Muscle of back (tissue), 11 donors: ENCODE results near the gene PRDM8. TPM values are rescaled to one million over a fixed set of nuclear protein-coding genes. Genes with fewer than 3 reads are reported as not detected.
A peak's percentile ranks its signal among the peaks of the same experiment; 100 is the strongest.

Experiments used
- DNase-seq, 3 donors: peaks; one replicate each; pipeline versions ENCODE4 v3.0.0 to v3.0.0-alpha.2; 2013
- polyA plus RNA-seq, 10 donors: library from polyadenylated mRNA; unstranded; fragments of 120-200 nt; gene quantifications; one replicate each; pipeline ENCODE4 v1.2.1, GENCODE V29; 2013; ENCODE audit not compliant: insufficient read length in 10 of 10

Gene PRDM8
- polyA plus RNA-seq, 10 donors, result 8.6 to 23.9 (median 11.9) TPM

DNA sequence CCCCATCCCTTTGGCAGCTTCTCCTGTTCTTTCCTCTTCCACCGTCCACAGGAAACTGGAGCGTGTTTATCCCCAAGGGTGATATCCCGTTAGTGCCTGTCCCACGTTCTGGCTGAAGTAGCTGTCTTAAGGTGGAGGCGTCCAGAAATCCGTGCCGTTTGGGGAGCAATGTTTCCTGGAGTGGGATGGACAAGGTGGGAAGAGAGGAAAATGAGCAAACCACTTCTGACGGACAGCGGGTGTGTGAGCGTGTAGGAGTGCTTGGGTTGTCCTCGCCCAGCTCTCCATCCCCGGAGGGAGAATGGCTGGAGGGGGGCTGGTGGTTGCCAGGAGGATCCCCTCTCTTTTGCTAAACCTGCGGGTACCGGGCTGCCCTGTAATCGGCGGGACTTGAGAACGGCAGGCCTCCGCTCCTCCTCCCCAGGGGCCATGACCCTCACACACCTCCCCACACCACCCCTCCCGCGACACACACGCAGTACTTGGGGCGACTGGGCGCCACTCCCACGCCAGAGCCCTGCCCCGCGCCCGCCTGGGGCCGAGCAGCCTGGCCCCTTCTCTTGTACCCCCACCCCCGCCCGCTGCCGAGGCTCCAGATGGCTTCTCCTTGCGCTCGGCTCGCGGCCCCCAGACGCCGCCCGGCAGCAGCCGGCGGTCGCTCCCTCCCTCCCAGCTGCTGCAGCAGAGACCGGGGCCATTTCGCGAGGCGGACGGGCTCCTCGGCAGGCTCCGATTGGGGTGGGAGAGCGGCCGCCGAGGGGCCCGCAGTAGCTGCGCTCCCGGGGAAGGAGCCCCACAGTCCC, 13.9 kb upstream of the PRDM8 start:
- peak in 2 of 3 donors; percentile 78 to 89 for DNase-seq

DNA sequence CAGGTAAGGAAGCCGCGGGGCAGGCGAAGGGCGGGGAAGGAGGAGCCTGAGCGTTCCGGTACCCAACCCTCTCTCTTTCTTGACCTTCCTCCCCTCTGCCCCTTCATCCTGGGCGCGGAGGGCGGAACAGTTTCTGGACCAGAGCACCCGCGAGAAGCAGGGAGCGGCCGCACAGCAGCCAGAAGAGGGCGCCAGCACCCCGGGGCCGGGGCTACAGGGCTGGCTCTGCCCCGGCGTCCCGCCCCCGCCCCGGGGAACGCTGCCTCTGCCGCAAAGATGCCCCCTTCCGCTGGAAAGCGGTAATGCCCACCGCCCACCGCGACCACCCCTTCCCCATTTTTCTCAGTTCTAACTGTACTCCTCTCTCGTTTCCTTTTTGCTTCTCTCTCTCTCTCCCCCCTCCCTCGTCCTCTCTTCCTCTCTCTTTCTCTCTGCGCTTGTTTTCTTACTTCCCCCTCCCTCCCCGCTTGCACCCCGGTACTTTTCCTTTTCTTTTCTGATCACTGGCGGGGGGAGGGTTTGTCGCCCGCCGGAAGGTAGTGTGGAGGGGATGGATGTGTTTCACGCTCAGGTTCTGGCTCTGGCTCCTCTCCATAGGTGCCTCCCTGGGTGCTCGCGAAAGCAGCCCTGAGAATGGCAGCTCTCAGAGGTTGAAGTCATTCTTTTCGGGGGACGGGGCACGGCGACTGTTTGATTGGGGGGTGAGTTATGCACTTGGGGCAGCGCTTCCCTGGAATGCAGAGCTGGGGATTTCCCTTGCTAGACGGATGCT, 13.1 kb upstream of the PRDM8 start:
- DNase-seq, result peak; percentile 85 to 96 (median 92)

DNA sequence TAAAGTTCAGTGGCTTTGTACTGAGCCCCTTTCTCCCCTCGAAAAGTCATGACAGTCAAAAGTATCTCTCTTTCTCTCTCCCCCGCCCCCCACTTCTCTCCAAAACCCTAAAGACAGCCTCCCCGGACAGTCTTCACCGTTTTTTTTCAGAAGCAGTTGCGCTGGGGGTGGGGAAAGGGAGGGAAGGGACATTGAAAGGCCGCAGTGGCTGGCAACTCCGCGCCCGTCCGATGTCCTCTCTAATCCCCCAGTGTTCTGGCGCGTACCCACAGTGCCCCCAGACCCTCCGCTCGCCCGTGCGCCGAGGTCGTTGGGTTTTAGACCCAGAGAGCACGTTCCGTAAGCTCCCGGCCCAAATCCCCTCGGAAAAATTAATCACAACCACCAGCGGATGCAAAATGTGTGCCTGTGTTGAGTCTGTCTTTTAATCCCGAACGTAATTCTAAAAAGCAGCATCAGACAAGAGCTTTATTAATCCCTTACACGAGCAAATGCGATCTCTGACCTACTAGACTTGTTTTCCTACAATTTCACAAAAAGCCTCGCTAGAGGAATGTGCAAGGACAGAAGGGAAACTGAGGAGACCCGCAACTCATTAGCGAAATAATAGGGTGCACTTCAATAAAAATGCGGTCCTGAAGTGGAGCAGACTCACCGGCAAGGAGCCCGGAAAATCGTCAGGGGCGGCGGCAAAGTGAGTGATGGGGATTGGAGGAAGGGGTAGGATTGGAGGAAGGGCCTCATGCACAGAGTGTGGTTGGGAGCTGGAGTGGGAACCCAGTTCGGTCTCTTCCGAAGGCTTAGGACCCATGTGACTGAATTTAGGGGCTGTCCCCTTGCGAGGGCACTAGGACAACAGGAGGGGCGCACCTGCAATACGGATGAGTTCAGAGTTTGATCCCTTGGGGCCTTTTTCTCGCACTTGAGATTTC, 12.2 kb upstream of the PRDM8 start:
- peak in 2 of 3 donors; percentile 67 to 86 for DNase-seq

DNA sequence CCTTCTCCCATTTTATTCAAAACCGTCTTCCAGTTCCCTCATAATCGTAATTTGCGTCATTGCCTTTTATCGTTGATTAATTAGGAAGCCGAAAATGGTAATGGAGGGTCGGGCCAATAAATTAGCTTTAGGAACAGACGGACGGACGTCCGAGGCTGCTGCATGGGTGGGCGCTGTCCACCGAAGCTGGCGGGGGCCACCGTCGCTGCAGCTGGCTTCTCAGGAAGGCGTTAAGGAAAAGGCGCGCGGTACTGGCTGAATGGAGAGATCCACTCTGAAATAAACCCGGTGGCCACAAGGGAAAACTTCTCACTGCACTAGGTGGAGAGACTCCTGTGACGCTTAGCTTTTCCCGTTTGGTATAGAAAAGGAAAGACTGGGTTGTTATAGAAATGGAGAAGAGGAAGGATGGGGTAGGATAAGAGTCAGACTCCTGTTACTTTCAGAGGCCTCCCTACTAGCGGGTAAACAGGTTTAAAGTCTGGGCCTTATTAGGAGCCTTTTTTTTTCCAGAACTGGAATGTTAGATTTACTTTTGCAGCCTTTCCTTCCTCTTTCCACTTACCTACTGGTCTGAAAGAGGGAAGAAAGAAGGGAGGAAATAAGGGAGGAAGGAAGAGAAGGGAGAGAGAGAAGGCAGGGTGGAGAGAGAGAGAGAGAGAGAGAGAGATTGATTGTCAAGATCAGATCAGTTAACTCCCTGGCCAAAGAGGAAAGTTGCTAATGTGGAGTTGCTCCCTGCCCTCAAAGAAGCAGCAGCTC, 11.3 kb upstream of the PRDM8 start:
- DNase-seq, result peak in 1 of 3 donors; percentile 69

DNA sequence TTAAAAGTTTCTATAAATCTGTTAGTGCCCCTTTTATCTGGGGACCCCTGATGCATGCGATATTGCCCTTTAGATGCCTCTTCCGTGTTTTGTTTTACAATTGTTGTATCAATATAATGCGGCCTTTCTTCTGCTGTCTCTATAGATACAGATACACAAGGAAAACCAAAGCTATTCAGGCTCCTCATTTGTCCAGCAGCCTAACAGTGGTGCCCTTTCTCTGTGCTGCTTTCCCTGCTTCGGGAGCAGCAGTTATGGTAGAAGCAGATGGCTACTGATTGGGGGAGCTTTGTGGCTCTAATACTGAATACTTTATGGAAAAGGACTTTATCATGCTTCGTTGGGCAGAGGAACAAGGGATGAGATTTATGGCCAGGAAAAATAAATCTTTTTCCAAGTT, 10.6 kb upstream of the PRDM8 start:
- DNase-seq, result no peak

DNA sequence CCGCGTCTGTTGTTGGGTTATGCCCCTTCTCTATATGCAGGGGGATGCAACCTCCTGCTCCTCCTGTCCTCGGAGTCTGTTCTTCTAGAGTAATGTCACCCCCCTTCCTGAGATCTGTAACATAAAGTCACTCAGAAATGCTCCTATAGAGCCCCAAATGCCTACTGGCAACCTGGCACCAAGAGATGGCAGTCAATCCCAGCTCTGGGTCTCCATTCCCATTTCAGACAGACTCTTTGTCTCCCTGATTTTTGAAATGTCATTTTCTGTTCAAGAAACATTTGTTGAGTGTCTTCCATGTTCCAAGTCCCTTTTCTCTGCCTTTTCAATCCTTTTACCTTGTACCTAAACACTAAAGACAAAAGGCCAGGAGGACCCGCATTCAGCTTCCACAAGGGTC, 9.6 kb upstream of the PRDM8 start:
- no peak for DNase-seq

DNA sequence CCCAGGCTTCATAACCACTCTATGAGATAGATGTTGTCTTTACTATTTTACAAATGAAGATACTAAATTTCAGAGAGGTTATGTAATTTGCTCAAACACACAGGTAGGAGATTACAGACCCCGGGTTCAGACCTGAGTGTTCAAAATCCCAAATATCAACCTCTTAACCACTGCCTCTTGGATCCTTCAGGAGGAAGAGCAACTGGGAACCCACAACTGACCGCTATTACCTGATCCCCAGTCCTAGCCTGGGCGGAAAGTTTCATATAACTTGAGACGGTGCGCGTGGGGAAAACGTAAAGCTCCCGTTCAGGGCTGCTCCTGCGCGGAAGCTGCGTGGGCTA, 8.9 kb upstream of the PRDM8 start:
- DNase-seq, result no peak

DNA sequence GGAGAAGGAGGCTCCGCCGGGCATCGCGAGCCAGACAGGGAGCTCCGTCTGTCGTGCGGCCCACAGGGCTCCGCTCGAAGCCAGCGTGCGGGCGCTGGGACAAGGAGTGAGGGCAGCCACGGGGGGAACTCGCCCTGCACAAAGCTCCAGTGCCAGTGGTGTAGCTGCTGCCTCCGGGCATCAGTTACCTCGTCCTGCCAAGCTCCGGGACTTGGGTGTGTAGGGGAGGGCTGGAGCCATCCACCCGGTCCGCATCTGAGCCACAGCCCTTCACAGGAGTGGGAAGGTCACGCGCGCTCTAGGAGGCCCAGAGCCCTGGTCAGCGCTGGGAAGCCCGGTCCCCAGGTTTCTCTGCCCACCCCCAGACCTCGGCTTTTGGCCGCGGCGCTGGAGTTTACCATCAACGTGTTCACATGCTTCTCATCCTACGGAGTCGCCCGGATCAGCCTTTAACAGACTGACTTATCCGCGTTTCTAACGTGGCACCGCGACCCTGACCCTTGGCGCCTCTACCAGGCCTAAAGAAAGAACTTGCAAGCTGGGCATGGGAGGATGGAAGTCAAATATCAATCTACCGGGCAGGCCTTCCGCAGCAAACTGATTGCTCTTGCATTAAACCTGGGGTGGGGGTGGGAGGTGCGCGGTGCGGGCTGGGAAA, 8.4 kb upstream of the PRDM8 start:
- no peak for DNase-seq

DNA sequence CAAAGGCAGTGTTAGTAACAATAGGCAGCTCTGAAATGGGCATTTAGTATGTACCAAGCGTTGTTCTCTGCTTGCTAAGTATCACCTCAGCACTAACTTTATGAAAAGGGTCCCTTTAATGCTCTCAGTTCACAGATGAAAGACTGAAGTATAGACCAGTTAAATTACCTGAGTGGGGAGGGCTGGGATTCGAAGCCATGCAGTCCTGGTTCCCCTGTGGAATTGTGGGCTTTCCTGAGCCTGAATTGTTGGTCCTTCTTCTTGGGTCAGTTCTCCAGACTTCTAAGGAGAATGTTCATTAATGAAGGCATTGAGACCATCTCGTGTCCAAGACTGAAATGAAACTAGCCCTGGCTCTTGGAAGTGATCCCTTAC, 7.7 kb upstream of the PRDM8 start:
- no peak for DNase-seq

DNA sequence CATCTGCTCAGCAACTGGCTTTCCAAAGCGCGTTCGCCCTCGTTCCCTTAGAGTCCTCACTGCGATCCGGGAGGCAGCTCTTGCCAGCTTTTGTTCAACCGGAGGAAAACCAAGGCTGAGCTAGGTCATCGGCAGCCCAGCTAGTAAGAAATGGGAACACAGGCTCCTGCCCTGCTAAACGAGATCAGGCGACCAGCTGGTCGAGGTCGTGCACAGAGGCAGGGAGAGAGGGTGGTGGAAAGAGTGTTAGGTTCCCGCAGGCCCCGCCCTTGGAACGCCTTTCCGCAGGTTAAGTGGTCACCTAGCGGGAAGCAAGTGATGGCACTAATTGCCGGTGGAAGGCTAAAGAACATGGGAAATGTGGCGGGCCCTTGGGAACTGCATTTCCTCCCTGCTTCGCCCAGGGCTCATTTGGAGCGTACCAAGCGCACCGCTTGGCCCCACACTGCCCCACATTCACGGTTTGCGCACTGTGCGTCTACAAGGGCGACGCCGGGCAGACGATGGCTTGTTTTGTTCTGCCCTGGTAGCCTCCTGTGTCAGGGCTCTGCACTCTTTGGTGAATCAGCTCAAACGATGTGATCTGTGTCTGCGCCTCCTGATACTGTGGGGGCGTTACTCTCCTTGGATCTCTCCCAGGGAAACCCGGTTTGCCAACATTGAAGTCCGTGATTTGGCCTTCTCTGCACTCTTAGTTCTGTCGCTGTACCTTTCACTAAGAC, 7.2 kb upstream of the PRDM8 start:
- no peak for DNase-seq

DNA sequence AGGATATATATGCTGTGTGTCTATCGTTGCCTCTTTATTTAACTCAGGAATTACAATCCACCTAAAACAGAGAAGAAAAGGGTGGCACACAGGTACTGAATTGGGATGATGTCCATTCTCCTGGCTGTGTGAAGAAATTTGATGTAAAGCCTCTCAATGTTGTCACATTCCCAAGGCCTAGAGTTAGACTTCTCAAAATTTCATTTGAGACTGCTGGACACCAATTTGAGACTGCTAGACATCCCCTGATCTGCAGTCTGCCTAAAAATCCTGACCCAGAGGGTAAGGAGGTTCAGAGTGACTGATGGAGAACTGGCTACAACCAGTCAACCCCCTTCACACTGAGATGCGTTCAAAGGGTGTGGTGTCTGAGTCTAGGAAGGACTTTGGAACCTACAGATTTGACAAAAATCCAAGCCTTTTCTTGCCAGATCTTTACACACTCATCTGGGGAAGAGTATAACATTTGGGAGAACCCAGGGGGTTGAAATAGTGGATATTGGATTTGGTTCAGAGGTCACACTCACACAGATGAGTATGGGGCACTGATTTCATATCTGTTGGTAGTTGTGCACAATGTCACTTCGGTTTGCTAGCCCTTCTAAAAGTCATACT, 4.9 kb upstream of the PRDM8 start:
- DNase-seq, result no peak

DNA sequence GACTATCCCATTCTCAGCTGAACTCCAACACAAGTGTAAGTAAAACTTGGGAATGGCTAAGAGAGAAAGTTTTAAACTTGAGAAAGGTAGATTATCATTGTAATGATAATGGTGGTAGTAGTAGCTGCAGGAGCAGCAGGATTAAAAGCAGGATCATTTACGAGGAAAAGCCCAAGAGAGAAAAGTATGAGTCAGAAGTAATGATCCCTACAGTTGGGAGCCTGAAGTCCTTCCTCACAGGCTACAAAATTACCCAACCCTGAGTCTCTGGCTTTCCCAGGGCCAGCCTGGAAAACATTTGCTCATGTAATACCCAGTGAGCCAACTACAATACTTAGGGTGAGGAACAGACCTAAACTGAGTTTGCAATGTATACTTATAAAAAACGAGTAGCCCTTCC, 4.4 kb upstream of the PRDM8 start:
- no peak for DNase-seq

DNA sequence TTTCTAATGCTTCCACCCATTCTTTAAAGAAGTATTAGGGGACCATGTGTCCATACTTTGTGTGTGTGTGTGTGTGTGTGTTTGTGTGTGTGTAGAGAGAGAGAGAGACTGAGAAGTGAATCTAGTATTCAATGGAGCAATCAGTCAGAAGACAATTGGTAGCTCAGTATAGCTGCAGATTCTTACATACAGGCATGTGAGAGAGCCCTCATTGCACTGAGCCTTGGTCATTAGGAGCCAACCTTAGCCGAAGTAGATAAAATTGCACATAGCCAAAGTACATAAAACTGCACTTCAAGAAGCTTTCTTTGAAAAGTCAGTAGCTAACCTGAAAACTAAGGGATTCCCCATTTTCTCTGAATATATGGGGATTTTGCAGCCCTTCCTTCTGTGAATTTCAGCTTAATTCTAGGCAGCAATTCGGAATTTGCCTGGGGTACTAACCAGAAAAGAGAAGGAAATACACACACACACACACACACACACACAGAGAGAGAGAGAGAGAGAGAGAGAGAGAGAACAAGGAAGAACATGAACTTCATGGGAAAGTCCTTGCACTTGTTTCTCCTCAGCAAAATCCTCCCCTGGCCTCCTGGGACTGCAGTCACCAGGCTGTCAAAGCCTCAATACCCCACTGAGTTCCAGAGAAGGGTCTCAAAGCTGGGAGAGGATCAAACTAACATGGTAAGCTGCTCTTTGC, 1.7 kb upstream of the PRDM8 start:
- DNase-seq, result no peak

DNA sequence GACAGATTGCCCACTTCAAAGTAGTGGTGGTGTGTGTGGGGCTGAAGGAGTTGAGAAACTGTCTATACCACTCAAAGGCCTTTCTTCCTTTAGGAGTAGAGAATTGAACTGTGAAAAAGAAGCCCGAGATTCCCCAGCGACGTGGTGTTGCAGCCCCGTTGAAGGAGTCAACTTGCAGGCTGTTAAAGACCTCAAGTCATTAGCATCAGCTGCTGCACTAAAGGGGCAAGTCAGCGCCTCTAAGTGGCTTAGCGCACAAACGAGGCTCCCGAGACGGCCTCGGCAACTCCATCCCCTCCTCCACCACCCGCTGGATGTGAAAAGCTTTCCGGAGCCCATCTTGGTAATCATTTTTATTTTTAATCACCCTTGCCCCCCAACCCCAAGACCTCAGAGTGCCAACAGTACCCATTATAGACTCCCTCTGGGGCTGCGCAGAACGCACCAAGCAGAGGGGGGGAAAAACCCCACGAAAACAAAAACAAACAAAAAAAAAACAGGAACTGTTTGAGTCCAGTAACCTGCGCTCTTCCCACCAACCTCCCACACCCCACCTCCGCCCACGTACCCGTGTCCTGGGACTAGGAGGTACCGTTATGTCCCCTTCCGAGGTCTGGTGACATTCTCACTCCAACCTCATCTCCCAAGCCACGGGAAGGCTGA, 913 bp upstream of the PRDM8 start:
- no peak for DNase-seq

DNA sequence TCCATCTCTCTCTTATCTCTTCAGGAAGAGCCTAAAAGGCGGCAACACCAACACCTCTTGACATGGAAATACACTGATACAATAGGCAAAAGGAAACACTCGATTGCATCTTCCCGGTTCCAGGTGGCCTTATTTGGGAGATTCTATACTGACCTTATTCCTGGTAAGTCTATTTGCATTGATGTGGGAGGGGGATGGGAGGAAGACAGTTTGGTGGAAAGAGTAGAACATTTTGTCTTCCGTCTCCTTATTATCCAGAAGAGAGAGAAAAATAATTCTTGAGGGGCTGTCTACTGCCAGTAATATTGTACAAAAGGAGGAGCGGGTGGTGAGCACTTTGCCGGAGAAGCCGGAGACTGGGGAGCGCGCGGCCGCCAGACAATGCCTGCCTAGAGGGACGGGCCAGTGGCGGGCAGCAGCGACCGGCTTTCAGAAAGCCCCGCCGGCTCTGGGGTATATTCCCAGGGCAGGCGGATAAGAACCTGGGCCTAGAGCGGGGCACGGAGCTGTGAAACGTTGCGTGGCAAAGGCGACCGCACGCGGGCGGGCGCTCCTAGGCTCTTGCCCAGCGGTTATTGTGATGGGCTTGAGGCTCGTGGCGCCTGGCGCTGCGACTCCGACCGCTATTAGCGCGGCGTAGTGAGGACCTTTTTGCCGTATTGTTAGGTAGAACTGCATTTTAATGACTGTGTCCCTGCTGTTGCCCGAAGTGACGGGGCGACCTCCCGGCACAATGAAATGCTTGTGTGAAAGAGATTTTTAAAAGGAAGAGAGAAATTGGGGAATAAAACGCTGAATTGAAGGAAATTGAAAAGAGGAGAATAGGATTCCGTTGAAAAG, 518 bp downstream of the PRDM8 start:
- peak in 1 of 3 donors; percentile 48 for DNase-seq

DNA sequence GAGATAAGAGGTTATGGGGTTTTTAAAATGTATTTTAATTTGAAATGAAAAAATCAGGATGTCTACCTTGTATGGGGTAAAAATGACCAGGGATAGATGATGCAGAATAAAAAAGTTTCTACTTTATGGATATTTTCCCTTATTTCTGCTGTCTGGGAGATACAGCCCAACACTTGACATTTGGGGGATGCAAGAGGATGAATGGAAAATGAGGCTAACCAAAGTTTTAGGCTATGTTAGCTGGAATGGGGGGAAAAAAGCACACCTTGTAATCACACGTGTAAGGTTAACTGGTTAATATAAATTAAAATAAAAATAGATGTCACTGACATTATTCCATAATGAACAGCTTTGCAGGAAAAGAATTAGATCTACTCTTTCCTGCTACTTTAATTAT, 1.1 kb downstream of the PRDM8 start:
- DNase-seq, result no peak

DNA sequence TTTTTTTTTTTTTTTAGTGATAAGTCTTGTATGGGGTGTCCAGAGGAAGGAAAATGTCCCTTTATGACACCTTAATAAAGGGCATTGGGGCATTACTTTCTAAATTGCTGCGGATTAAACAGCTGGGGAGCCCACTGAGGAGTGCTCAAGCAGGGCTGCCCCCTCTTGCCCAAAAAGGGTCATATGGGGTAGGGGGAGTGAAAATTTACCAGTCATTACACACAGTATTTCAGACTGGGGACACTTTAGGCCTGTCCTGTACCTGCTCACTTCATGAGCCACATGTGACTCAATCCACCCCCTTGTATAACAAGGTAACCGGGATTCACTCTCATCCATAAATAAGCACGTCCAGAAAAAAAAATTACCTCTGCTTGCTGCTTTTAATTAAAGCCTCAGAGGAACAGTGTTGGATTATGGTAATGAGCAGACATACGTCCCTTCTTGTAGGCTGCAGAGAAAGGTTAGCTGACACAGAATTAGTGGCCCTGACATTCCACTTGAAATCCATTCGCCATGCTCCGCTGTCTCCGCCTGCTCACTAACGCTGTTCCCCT, 1.8 kb downstream of the PRDM8 start:
- no peak for DNase-seq
